NCI-H526 treated with DMSO at 0.1 percent for 48 hours (cell line): Measurements from ENCODE around the gene OPTC.
"Not testable (repeated sequence)": the region's sequence is repeated elsewhere in the genome, so short reads cannot be mapped to it uniquely, and the experiment has no call there.

ENCODE experiments used
- DNase-seq: peaks from one replicate; lab custom pipeline; 2025; lab: John Stamatoyannopoulos, UW

OPTC gene

DNA sequence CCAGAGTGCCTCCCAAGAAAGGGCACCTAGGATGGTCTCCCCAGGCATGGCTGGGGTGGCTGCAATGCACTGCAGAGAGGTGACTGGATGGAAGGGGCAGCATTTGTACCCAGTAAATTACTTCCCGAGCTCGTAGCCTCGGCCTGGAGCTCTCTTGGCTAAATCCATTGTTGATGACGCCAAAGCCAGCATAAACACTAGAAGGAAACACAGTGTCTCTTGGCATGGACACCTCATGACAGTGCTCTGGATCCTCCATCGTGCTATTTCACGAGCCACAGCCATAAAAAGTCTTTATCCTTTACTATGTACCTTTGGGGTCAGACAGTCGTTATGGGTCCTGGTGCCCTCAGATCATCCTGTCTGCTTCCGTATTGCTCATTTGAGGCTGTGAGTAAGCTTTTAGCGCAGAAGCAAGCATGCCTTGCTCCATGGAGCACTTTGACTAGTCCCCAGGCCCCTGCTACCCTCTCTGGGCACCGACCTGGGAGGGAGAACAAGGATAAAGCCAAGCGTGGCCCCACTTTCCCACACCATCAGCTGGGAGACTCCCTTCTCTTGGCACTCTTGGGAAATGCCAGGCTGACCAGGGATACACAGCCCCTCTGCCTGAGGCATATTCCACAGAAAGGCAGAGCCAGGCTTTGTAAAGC is 28.7 kb upstream of the OPTC start:
- no peak for DNase-seq

DNA sequence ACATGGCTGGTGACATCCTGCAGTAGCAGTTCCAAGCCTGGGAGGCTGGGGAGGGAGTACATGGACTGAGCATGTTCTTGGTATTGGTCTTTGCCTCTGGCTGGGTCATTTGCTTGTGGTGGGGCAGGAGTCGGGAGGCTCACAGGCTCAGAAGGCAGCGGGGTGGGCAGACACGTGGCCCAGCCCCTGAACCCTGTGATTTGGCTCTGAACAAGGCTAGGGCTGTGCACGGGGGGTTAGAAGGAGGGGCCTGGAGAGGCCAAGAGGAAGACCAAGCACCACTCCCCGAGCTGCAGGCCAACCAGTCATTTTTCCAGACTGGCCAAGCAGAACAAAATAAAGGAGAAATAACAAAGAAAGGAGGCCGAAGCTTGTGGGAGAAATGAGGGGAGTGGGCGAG is 28.0 kb upstream of the OPTC start:
- DNase-seq: no peak

DNA sequence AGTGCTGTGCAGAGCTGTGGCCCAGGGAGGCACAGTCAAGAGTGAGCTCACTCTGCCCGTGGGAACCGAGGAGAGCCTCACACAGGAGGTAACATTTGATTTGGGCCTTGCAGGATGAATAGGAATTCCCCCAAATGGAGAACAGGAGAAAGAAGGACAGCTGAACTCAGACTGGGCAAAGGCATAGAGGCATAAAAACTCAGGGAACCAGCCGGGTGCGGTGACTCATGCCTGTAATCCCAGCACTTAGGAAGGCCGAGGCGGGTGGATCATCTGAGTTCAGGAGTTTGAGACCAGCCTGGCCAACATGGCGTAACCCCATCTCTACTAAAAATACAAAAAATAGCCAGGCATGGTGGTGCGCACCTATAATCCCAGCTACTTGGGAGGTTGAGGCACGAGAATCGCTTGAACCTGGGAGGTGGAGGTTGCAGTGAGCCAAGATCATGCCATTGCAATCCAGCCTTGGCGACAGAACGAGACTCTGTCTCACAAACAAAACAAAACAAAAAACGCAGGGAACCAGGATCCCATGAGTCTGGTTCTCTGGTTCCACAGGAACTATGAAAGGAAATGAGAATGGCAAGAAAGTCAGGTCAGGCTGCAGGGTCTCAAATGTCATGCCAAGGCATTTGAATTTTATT is 26.9 kb upstream of the OPTC start:
- not testable (repeated sequence) for DNase-seq

DNA sequence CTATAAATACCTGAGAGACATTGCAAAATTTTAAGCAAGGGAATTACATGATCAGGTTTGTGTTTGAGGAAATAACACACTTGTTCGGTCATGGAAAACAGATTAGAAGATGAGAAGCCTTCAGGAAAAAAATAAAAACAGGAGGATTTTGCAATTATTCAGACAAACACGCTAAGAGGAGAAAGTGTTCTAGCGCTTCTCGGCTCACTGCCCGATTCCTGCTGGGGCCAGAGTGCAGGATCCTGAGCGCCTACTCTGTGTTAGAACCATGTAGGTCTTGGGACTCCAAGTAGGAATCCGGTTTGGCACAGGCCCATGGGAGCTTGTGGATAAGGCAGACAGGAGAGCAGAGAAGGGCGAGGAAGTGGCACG is 26.4 kb upstream of the OPTC start:
- no peak for DNase-seq

DNA sequence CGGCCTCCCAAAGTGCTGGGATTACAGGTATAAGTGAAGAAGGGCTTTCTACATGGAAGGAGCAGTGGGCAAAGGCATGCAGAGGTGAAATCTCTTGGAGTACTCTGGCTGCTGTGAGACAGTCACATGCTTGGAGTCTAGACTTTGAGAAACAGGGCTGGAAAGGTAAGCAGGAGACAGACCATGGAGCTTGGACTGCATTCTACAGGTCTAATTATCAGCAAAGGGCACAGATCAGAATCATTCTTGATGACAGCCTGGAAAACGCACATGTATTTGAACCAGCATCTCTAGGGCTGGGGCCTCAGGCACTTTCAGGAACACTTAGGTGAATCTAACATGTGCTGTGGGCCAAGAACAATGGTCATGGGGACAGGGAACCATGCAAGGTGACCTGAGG is 25.6 kb upstream of the OPTC start:
- no peak for DNase-seq

DNA sequence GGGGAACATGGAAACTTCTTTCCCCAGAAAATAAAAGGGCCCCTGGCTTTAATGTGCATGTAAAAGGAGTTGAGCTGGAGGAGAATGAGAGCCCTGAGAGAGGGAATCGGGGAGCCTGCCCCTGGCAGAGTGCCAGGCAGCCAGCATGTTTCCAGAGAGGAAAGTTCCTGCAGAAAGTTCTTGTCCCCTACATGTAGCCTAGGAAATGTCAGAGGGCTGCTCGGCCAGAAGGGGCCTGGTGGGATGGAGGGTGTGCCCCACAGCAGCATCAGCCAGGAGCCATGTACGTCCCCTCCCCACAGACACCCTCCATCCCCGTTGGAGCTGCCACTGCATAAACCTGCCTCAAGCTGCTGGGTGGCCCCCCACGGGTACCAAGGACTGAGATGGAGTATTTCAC is 23.7 kb upstream of the OPTC start:
- DNase-seq: no peak

DNA sequence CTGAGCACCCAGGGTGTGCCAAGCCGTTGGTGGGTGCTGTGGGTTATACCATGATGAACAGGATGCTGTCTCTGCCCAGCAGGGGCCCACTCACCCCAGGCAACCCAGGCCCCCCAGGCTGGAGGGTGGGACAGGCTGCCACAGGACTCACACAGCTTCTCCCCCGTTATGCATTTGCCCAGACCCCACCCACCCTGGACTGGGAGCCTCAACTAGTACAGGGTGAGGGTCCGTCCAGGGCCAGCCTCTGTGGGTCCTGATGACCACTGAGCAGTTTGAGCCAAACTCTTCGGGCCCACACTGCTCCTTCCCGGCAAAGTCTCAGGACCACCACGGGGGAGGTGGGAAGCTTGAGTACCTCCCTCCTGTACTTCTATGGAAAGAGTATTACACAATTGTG is 22.1 kb upstream of the OPTC start:
- no peak for DNase-seq

DNA sequence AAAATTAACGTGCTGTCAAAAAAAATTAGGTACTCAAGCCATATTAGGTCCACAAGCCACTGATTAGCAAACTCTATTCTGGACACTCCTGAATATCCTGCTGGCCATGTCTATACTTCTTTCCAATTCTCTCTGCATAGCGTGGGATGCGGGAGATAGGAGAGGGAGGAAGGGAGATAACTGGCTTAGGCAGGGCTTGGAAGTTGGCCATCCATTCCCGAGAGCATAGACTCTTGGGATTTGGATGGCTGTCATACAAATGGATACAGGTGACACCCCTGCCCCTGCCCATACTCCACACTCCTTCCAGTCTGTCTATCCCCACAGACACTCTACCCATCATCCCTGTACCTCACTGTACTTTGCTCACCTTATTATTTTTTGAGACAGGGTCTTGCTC is 20.7 kb upstream of the OPTC start:
- DNase-seq: no peak

DNA sequence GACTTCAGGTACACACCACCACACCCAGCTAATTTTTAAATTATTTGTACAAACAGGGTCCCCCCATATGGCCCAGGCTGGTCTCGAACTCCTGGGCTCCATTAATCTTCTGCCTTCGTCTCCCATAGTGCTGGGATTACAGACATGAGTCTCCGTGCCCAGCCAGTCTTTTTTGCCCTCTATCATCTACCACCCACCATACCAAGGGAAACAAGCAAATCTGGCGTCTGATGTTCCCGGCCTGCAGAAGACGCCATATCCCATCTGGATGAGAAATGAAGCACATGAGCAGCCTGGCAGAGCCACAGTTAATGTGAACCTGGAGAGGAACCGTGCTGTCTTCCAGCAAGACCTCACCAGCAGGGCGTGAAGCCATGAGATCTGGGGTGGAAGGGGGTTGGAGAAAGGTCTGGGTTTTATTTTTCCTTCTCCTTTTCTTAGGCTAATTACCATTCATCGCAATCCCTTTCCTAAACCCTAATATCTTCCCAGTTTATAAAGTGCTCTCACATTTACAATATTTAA is 20.1 kb upstream of the OPTC start:
- DNase-seq: no peak

DNA sequence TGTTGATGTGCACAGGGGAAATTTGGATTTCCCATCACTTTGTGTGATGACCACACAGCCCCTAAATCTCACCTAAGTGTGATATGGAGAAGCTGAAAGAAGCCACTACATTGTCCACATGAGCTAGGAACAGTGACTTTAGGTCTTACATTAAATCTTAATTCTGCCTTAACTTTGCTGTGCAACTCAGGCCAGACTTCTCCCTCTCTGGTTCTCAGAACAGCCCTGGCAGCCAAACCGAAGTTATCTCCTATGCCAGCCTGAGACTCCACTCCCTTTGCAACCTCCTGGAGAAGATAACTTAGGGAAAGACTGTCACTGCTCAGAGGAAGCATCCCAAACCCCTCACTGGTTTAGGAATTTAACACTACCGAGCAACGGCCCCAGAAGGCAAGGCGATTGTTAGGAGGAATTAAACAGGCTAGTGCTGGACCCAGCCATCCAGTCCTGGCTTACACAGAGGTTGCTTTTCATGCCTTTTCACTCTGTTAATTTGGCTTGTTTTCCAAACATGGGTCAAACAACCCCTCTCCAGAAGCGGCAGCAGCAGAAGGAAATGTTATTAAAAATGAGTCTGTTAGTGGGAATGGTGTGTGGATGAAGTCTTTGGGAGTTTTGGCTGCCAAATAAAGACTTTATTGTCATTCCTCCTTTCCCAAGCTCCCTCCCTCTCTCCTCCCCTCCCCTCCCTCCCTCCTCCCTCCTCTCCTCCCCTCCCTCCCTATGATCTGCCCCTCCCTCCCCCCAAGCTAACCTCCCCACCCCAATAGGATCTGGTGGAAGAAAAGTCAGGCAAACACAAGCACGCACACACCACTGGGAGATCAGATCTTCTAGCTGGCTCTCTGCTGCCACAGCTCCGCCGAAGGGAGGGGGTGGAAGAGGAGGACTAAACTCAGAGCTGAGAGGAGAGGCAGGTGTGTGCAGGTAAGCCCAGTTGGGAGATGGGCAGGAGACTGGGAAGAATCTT is 18.7 kb upstream of the OPTC start, which contains the start of gene PRELP:
Gene PRELP, plus strand, starts transcription at position 795 of the 970 bp plus-strand sequence. CDS start 7,379 bp downstream, outside the sequence.
- peak; percentile 43 for DNase-seq

DNA sequence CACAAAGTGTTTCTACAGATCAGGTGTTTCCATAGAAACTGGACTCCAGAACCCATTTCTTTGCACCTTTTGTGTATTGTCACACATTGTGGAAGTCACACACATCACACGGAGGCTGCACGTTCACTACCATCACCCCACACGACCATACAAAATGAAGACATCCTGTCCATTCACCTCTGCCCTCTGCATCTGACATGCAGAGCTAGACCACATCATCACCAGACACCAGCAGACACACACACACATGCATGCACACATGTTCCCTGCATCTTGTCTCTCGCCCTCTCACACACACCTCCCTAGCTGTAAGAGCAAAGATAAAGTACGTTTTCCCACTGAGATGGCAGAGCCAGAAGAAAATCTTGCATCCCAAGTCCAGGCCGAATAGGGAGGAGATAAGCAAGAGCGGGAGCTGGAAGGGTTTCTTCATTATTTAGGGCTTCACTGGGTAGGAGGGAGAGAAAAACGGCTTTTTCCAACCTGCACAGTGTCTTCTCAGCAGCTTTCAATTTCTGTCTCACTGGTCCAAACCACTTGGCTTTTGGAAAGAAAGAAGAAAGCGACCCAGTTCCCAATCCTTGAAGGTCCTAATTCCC is 17.6 kb upstream of the OPTC start:
- DNase-seq: no peak

DNA sequence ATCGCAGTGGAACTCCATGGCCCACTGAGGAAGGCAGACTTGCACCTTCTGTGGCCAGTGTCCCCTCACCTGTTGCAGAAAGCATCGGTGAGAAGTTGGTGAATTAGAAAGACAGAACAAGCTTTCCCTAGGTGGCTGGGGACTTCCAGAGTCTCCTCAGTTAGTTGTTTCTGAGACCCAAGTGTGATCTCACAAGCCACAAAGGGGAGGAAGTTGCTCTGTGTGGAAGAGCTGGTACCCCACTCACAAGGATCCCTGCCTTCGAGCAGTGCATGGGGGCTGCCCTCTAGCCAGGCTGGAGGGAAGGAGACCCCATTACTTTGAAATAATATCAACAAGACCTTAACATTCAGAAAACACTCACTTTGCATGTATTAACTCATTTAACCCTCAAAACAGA is 16.2 kb upstream of the OPTC start:
- DNase-seq: no peak

DNA sequence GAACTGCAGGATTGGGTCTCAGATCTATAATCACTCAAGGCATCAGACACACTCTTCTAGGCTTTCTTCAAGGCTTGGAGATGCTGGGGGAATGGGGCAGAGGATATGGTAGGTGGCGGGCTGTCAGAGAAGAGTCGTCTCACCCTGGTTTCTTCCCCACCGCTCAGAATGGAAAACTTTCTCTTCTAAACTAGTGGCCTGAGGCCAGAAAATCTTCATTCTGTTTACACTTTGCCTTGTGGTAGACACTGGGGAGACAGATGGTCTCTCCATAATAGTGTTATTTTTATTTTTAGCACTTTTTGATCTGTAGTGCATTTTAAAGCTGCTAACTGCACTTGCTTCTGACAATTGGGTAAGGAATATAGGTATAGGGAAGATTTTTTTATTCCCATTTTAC is 15.7 kb upstream of the OPTC start:
- DNase-seq: no peak

DNA sequence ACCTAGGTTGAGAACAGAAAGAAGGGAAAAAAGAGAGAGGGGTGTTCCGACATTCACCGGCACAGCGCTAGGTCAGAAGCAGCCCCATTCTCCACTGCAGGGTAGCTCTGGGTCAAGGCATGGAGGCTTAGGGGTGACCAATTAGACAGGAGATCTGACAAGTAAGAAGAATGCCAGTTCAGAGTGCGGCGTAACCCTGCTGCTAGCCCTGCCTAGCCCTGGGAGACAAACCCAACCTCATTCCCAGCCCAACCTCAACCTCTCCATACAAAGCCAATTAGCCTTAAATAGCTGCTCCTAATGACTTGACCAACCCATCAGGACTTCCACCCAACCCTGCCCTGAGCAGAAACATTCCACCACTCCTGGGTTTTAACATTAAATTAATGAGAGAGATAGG is 15.0 kb upstream of the OPTC start:
- no peak for DNase-seq

DNA sequence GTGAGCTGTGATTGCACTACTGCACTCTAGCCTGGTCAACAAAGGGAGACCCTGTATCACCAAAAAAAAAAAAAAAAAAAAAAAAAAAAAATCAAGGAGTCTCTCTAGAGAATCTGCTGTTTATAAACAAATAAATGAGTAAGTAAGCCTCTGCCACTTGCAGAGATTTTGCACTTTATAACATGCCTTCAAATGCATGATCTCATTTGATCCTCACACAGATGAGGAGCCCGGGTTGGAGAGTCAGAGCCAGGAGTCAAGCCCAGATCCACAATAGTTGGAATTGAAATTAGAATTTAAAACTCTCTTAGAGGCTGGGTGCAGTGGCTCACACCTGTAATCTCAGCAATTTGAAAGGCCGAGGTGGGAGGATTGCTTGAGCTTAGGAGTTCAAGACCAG is 14.3 kb upstream of the OPTC start:
- DNase-seq: no peak

DNA sequence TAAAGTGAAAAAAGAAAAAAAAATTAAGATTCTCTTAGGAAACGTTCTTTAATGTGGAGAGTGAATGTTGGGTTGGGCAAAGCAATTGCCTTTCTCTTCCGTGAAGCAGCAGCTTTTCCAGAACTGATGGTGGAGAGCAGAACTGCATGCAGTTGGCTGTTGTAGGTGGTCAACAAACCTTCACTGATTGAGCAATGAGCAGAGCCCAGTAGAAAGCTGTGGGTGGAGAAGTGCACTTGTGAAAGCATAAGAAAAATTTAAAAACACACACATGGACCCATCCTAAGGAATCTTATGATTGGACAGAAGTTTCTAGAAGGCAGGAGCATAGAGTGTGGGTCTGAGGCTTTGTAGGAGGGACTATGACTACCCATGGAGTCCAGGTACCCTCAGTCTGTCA is 13.9 kb upstream of the OPTC start:
- DNase-seq: no peak

DNA sequence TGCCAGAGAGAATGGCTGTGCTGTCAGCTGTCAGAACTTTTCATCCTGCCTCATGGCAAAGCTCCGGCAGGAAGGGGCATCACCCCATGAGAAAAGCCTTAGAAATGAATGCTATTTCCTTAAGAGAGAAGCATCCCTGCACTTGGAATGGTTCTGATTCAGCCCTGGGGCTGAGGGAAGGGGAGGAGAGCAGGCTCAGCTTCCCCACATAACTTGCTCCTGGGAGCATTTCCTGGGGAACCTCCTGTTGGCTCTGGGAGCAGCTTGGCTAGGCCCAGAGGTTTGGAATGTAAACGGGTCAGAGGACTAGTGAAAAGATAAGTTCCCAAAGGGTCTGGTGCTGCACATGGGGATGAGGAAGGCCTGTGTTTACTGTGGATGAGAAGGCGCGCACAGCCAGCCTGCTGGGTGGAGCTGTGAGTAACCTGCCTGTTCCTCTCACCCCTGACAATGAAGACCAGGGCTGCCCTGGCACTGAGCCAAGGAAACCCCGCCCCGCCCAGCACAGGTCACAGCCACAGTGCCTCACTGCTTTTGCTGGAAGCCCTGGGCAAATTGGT is 13.3 kb upstream of the OPTC start:
- DNase-seq: peak; percentile 4

DNA sequence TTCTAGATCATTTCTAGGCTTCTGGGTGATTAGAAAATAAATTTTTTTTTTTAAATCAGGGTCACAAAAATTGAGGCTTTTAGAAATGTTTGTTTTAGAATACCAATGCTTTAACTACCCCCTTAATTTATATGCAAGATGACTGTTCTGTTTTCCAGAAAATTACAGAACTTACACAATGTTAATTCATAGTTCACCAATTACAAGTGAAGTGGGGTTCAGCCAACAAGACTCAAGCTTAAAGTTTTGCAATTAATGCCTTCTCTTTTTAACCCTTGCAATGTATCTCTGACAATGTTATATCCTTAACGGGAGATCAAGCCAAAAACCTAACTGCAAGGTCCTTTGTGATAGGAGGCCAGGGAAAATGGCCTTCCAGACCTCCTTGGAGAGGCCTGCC is 12.8 kb upstream of the OPTC start:
- no peak for DNase-seq

DNA sequence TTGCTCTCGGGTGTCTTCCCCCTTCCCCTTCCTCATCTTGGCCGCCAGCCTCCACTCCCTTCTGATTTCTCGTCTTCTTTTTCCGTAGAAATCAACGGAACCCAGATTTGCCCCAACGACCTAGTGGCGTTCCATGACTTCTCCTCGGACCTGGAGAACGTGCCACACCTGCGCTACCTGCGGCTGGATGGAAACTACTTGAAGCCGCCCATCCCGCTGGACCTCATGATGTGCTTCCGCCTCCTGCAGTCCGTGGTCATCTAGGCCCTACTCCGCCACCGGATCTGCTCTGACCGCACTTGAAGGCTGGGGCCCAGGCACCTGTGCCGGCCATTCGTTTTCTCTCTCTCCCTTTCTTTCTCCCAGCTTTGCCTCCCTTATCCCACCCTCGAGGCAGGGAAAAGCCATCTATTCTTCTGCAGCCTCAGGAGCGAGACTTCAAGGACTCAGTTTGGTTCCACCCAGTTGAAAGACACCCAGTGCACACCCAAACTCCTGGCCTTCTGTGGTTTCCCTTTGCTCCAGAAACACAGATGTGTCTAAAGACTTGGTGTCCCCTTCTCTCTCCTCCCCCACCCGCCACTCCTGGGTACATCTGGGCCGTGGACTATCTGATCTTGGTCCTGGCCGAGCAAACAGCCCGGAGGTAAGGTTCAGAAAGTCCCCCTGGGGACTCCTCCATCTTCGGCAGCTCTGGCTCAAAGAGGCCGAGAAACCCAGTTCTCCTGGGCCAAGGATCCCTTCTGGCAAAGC is 7.2 kb upstream of the OPTC start:
- no peak for DNase-seq

DNA sequence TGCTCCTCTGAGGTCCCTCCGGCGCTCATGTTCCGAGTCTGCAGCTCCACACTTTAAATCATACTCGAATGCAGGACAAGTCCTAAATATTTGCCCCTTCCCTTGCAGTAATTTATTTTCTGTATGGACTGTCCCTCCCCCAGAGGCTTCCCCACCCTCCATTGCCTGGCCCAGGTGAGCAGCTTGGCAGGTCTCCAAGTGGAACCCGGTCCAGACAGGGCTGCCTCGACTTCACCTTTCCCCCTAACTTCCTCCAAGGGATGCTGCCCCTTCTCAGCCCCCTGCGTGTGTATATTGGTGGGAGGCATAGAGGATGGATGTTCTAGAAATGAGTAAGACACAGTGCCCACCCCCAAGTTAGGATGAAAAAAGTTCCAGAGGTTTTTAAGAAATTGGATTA is 5.4 kb upstream of the OPTC start:
- DNase-seq: no peak

DNA sequence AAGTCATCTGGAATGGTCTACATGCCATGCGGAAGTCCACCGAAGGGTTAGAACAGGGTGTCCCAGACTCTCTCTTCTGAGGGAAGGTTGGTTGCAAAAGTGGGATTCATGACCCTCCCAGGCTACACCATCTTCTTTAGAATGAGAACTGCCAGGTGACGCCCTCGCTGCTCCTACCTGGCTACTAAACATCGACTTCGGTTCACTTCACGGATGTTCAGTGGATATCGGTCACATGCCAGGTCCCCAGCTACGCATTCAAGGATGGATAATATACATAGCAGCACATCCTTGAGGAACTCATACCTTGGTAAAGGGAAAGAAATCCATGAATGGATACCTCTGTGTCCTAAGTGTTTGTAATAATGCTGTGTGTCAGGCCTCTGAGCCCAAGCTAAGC is 3.3 kb upstream of the OPTC start:
- no peak for DNase-seq
